ENCODE measurements around the gene PHF10.
A peak's percentile ranks its signal among the peaks of the same experiment; 100 is the strongest.
"Not testable (repeated sequence)": the region's sequence is repeated elsewhere in the genome, so short reads cannot be mapped to it uniquely, and the experiment has no call there.

PHF10 gene

GRCh38 chr6:169722362-169723199, 1.7 kb downstream of the PHF10 start:
- peak; percentile 35 to 47 for DNase-seq

- DNase-seq = no peak
Observed at GRCh38 chr6:169720207-169720855, 4.0 kb downstream of the PHF10 start.

GRCh38 chr6:169719117-169719516, 5.2 kb downstream of the PHF10 start:
- no peak for DNase-seq

GRCh38 chr6:169714595-169714994, 9.7 kb downstream of the PHF10 start:
- no peak for DNase-seq

GRCh38 chr6:169714178-169714577, 10.1 kb downstream of the PHF10 start:
- no peak for DNase-seq

GRCh38 chr6:169710009-169710408, 14.3 kb downstream of the PHF10 start:
- no peak for DNase-seq

- no peak for DNase-seq
Observed at GRCh38 chr6:169709293-169709692, 15.0 kb downstream of the PHF10 start.

- no peak for DNase-seq
Observed at GRCh38 chr6:169707772-169708171, 16.5 kb downstream of the PHF10 start.

- DNase-seq = no peak
Observed at GRCh38 chr6:169702840-169703246, 21.5 kb downstream of the PHF10 start.

- DNase-seq = peak; percentile 97
Observed at GRCh38 chr6:169701954-169702839, 22.1 kb downstream of the PHF10 start, which contains the start of the genes C6orf120 and WDR27. Gene C6orf120, plus strand, starts transcription at chr6:169702126. Its CDS starts 334 bp downstream, at chr6:169702460. Gene WDR27, minus strand, starts transcription at chr6:169702029. Its CDS starts 13,024 bp downstream, at chr6:169689005.

- DNase-seq = no peak
Observed at GRCh38 chr6:169701311-169701953, 22.9 kb downstream of the PHF10 start.

- no peak for DNase-seq
Observed at GRCh38 chr6:169700296-169700695, 24.0 kb downstream of the PHF10 start.

- DNase-seq = not testable (repeated sequence)
Observed at GRCh38 chr6:169697115-169697514, 27.2 kb downstream of the PHF10 start.

- DNase-seq = no peak
Observed at GRCh38 chr6:169695131-169695530, 29.2 kb downstream of the PHF10 start.

GRCh38 chr6:169692516-169692915, 31.8 kb downstream of the PHF10 start:
- no peak for DNase-seq

GRCh38 chr6:169691260-169691659, 33.0 kb downstream of the PHF10 start:
- no peak for DNase-seq

GRCh38 chr6:169689287-169689686, 35.0 kb downstream of the PHF10 start:
- no peak for DNase-seq

- DNase-seq = no peak
Observed at GRCh38 chr6:169685860-169686259, 38.4 kb downstream of the PHF10 start.

- no peak for DNase-seq
Observed at GRCh38 chr6:169684056-169684455, 40.2 kb downstream of the PHF10 start.

GRCh38 chr6:169678342-169678741, 46.0 kb downstream of the PHF10 start:
- no peak for DNase-seq

GRCh38 chr6:169677096-169677495, 47.2 kb downstream of the PHF10 start:
- DNase-seq = no peak

- DNase-seq = no peak
Observed at GRCh38 chr6:169675011-169675410, 49.3 kb downstream of the PHF10 start.

- DNase-seq = no peak
Observed at GRCh38 chr6:169671563-169671962, 52.7 kb downstream of the PHF10 start.
